Liver (tissue), 9 donors: ENCODE results near the gene TRIM69. TPM values are rescaled to one million over a fixed set of nuclear protein-coding genes. Genes with fewer than 3 reads are reported as not detected.
A peak's percentile ranks its signal among the peaks of the same experiment; 100 is the strongest.

Experiments used
- DNase-seq: peaks from one replicate; pipeline ENCODE4 v3.0.0-alpha.2; 2017; ENCODE audit warnings: low spot score
- H3K27ac ChIP-seq, 2 donors: one replicate each; pipeline ENCODE4 v1.7.0; 2013; ENCODE audit warnings: inconsistent platforms in 2 of 2, low read length in 2 of 2, control low read depth in 1 of 2, low read depth in 1 of 2, mild to moderate bottlenecking in 1 of 2
- H3K27me3 ChIP-seq, 4 donors: one replicate each; pipeline versions ENCODE4 v1.6.1 to v1.7.0; 2013; ENCODE audit warnings: low read length in 3 of 4, inconsistent platforms in 1 of 4, mild to moderate bottlenecking in 1 of 4, moderate library complexity in 1 of 4; ENCODE audit not compliant: control insufficient read depth in 4 of 4, insufficient read depth in 4 of 4
- H3K36me3 ChIP-seq, 4 donors: one replicate each; pipeline versions ENCODE4 v1.6.1 to v1.7.0; 2013; ENCODE audit warnings: low read length in 3 of 4, mild to moderate bottlenecking in 3 of 4, low read depth in 1 of 4, moderate library complexity in 1 of 4; ENCODE audit not compliant: control insufficient read depth in 4 of 4, insufficient read depth in 3 of 4
- H3K4me1 ChIP-seq, 4 donors: one replicate each; pipeline versions ENCODE4 v1.6.1 to v1.7.0; 2013; ENCODE audit warnings: low read length in 3 of 4, mild to moderate bottlenecking in 3 of 4, moderate library complexity in 1 of 4; ENCODE audit not compliant: control insufficient read depth in 4 of 4, insufficient read depth in 4 of 4
- H3K4me3 ChIP-seq, 3 donors: one replicate each; pipeline versions ENCODE4 v1.6.1 to v1.7.0; 2013; ENCODE audit warnings: low read length in 3 of 3, control low read depth in 1 of 3, low read depth in 1 of 3, mild to moderate bottlenecking in 1 of 3
- H3K9ac ChIP-seq, 2 donors: one replicate each; pipeline ENCODE4 v1.7.0; 2013; ENCODE audit warnings: low read length in 2 of 2, mild to moderate bottlenecking in 2 of 2, moderate library complexity in 2 of 2, control low read depth in 1 of 2, low read depth in 1 of 2
- H3K9me3 ChIP-seq, 4 donors: one replicate each; pipeline versions ENCODE4 v1.6.1 to v1.7.0; 2013; ENCODE audit warnings: low read length in 3 of 4; ENCODE audit not compliant: control insufficient read depth in 4 of 4
- ATF3 ChIP-seq: IDR thresholded peaks from 2 replicates; pipeline ENCODE4 v1.6.1; 2016; ENCODE audit warnings: antibody characterized with exemption
- CTCF ChIP-seq: fragments of 150-350 bp; IDR thresholded peaks from 2 replicates; pipeline ENCODE4 v1.5.1; 2017; ENCODE audit warnings: improper control_type of control experiment, low read depth, low read length; ENCODE audit not compliant: missing input control
- FOXA2 ChIP-seq: IDR thresholded peaks from 2 replicates; pipeline ENCODE4 v1.6.1; 2016; ENCODE audit warnings: antibody characterized with exemption
- GABPA ChIP-seq, 2 donors: IDR thresholded peaks in 1 of 2; conservative IDR thresholded peaks in 1 of 2; 2 replicates each; pipeline ENCODE4 v1.6.1; 2016; ENCODE audit warnings: antibody characterized with exemption in 2 of 2, mild to moderate bottlenecking in 1 of 2, moderate library complexity in 1 of 2
- HNF4A ChIP-seq, 2 donors: conservative IDR thresholded peaks; 2 replicates each; pipeline ENCODE4 v1.6.1; 2016; ENCODE audit warnings: antibody characterized with exemption in 2 of 2, mild to moderate bottlenecking in 2 of 2
- HNF4G ChIP-seq: IDR thresholded peaks from 2 replicates; pipeline ENCODE4 v1.6.1; 2016; ENCODE audit warnings: antibody characterized with exemption
- JUND ChIP-seq, 2 donors: IDR thresholded peaks; 2 replicates each; pipeline ENCODE4 v1.6.1; 2016; ENCODE audit warnings: antibody characterized with exemption in 2 of 2
- MAX ChIP-seq: IDR thresholded peaks from 2 replicates; pipeline ENCODE4 v1.6.1; 2016; ENCODE audit warnings: antibody characterized with exemption
- NR2F2 ChIP-seq: IDR thresholded peaks from 2 replicates; pipeline ENCODE4 v1.6.1; 2016; ENCODE audit warnings: antibody characterized with exemption
- RAD21 ChIP-seq, 2 donors: IDR thresholded peaks; 2 replicates each; pipeline ENCODE4 v1.6.1; 2016; ENCODE audit warnings: antibody characterized with exemption in 2 of 2, mild to moderate bottlenecking in 2 of 2
- RXRA ChIP-seq, 2 donors: IDR thresholded peaks; 2 replicates each; pipeline ENCODE4 v1.6.1; 2017 to 2018; ENCODE audit warnings: antibody characterized with exemption in 2 of 2, mild to moderate bottlenecking in 1 of 2
- SP1 ChIP-seq: IDR thresholded peaks from 2 replicates; pipeline ENCODE4 v1.6.1; 2018; ENCODE audit warnings: antibody characterized with exemption, mild to moderate bottlenecking
- TAF1 ChIP-seq: conservative IDR thresholded peaks from 2 replicates; pipeline ENCODE4 v1.6.1; 2016; ENCODE audit warnings: antibody characterized with exemption, mild to moderate bottlenecking
- YY1 ChIP-seq: IDR thresholded peaks from 2 replicates; pipeline ENCODE4 v1.6.1; 2016; ENCODE audit warnings: antibody characterized with exemption, mild to moderate bottlenecking
- ZBTB33 ChIP-seq: IDR thresholded peaks from 2 replicates; pipeline ENCODE4 v1.6.1; 2016; ENCODE audit warnings: antibody characterized with exemption
- WGBS: extraction: QIAGEN DNeasy Blood & Tissue Kit; methylation state at CpG from one replicate; pipeline ENCODE4 v1.1.7; 2013; 5-methylcytosine and 5-hydroxymethylcytosine counted together
- polyA plus RNA-seq, 2 donors: library from polyadenylated mRNA; stranded (reverse) in 1 of 2; unstranded in 1 of 2; fragments of 200-250 nt in 1 of 2; fragments of >200 nt in 1 of 2; fragmentation: Nextera tagmentation in 1 of 2; extraction: Ambion mirVana in 1 of 2; gene quantifications; one replicate each; pipeline versions ENCODE4 v1.2.1 to v1.2.3, GENCODE V29; 2013 to 2015
- total RNA-seq, 2 donors: library from RNA; depleted of rRNA; stranded (reverse); fragments of >200 nt; gene quantifications; one replicate each; pipeline ENCODE4 v1.2.3, GENCODE V29; 2014
- donor health status: healthy.
- donor health status: healthy.
- donor health status: healthy.
- donor health status: healthy.
- donor health status: healthy.

The TRIM69 gene
- total and polyA plus RNA-seq, 4 donors: 3.6 to 10.0 (median 5.3) TPM

- Histone ChIP-seq H3K4me3 (peak overlapping the region; percentile 90 to 91 (median 90)), H3K9me3 (no peaks in the 10 kb centered on the region), H3K9ac (peak overlapping the region; percentile 75 to 98), H3K36me3 (peaks cover 0 to 8% (median 5%) of the 10 kb centered on the region in 4 donors), H3K27me3 (no peaks in the 10 kb centered on the region), H3K27ac (peak overlapping the region; percentile 98 to 99), H3K4me1 (peaks cover 0 to 7% (median under 1%) of the 10 kb centered on the region in 4 donors)
- DNase-seq: no peak
- WGBS: 4% methylated on average over 21 of the region's 21 CpGs
- no peak for TF ChIP-seq SP1
- no peak for TF ChIP-seq FOXA2
These were observed 6.8 kb upstream of the TRIM69 start for GRCh38 chr15:44729408-44730127.

GRCh38 chr15:44734839-44735481, 1.4 kb upstream of the TRIM69 start:
- H3K36me3 ChIP-seq: peaks cover 0 to 8% (median 5%) of the 10 kb centered on the region in 4 donors
- 74% methylated on average over 2 of the region's 2 CpGs for WGBS
- H3K9ac ChIP-seq: no peak overlapping the region
- H3K9me3 ChIP-seq: no peaks in the 10 kb centered on the region
- no peak for TF ChIP-seq RXRA (IDR thresholded peaks at IDR 0.05)
- no peak for TF ChIP-seq NR2F2
- TF ChIP-seq SP1: no peak
- TF ChIP-seq HNF4A (conservative IDR thresholded peaks at IDR 0.05): no peak
- TF ChIP-seq ZBTB33: no peak
- no peak for TF ChIP-seq JUND (IDR thresholded peaks at IDR 0.05)
- TF ChIP-seq HNF4G: no peak
- no peak for TF ChIP-seq MAX
- no peak for TF ChIP-seq GABPA (IDR thresholded peaks at IDR 0.05 in 1 of 2, conservative IDR thresholded peaks at IDR 0.05 in 1 of 2)
- no peak for DNase-seq
- H3K27ac ChIP-seq: peak overlapping the region; percentile 3 to 50
- H3K4me3 ChIP-seq: no peak overlapping the region
- no peaks in the 10 kb centered on the region for H3K27me3 ChIP-seq
- H3K4me1 ChIP-seq: peaks cover 0 to 4% (median 0%) of the 10 kb centered on the region in 4 donors

GRCh38 chr15:44735482-44736180, 697 bp upstream of the TRIM69 start:
- Histone ChIP-seq H3K36me3 (peaks cover 0 to 8% (median 5%) of the 10 kb centered on the region in 4 donors), H3K4me3 (no peak overlapping the region), H3K9me3 (no peaks in the 10 kb centered on the region), H3K27ac (peak overlapping the region; percentile 19 to 50), H3K9ac (peak overlapping the region in 1 of 2 donors; percentile 34), H3K27me3 (no peaks in the 10 kb centered on the region), H3K4me1 (peaks cover 0 to 1% (median 0%) of the 10 kb centered on the region in 4 donors)
- no peak for DNase-seq
- 70% methylated on average over 8 of the region's 8 CpGs for WGBS
- TF ChIP-seq NR2F2 (no peak), ATF3 (no peak), CTCF (no peak), YY1 (no peak), ZBTB33 (no peak), RXRA (IDR thresholded peaks at IDR 0.05) (no peak), MAX (no peak), JUND (IDR thresholded peaks at IDR 0.05) (no peak), GABPA (IDR thresholded peaks at IDR 0.05 in 1 of 2, conservative IDR thresholded peaks at IDR 0.05 in 1 of 2) (no peak), RAD21 (IDR thresholded peaks at IDR 0.05) (no peak), TAF1 (no peak)
